GM18951 (cell line): Measurements from ENCODE around the gene NXPH2.

Source experiments
- POLR2A ChIP-seq: IDR thresholded peaks from 4 replicates; pipeline ENCODE4 v1.6.1; 2011; ENCODE audit warnings: mild to moderate bottlenecking; ENCODE audit not compliant: insufficient read length, insufficient read depth; ENCODE audit errors: extremely low read depth
- in situ Hi-C: fragments of 300-500 bp; cut with MboI; formaldehyde crosslinking; loops from one replicate; pipeline ENCODE4 v1.12.0; 2022; ENCODE audit warnings: low sequenced_read_pairs, mixed read lengths, inconsistent platforms; ENCODE audit not compliant: unreplicated experiment

NXPH2 gene

GRCh38 chr2:138622613-138623012 lies 157.6 kb downstream of the NXPH2 start:
- in situ Hi-C loops = no loop called here
- no peak for TF ChIP-seq POLR2A

DNA sequence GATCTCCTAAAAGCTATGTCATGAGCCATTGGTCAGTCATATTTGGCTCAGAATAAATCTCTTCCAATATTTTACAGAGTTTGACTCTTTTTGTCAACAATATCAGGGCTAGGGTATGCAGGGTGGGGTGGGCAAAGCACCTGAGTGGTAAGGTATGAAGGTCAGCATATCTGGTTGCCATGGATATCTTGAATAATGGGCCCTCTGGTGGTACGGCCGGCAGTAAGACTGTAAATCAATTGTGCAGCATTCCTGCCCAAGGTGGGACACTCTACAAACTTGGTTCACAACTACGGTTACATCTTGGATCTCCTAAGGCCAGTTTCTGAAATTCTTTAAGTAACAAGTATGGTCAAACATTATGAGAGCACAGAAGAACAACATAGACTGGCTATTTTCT lies 159.1 kb downstream of the NXPH2 start:
- in situ Hi-C loops = no loop called here
- no peak for TF ChIP-seq POLR2A

DNA sequence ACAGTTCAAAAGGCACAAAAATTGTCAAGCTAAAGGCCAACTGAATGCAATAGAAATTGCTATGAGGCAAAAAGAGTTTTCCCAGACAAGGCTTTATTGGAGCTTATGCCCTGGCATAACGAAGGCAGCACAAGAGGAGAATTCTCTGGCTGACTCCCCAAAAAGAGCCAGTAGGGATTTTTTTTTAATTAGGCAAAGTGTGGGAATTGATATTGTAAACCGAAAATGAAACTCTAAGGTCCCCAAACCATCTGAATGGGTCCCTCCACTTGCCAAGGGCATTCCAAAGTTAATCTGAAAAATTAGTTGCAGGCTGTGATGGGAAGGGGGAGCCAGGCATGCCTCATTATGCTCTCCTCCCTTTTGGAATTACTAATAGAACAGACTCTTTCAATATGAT lies 159.8 kb downstream of the NXPH2 start:
- TF ChIP-seq POLR2A = no peak
- in situ Hi-C loops = no loop called here
